K562 (cell line): ENCODE results near the gene HMX3. TPM values are rescaled to one million over a fixed set of nuclear protein-coding genes. Genes with fewer than 3 reads are reported as not detected.

Source experiments
- CEBPG ChIP-seq, 3 experiments: fragments of 200-800 bp in 1 of 3; sonication (Bioruptor generic) in 1 of 3; sonication (generic) in 1 of 3; formaldehyde crosslinking in 1 of 3; IDR thresholded peaks in 2 of 3; conservative IDR thresholded peaks in 1 of 3; 2 replicates each; pipeline versions ENCODE4 v1.6.1 to v1.8.0; 2016 to 2022; ENCODE audit warnings: missing compliant biosample characterization in 2 of 3, missing genetic modification characterization in 2 of 3, mild to moderate bottlenecking in 1 of 3, missing genetic modification reagents in 1 of 3
- FUS ChIP-seq: fragments of 200-400 bp; formaldehyde crosslinking; optimal IDR thresholded peaks from 2 replicates; pipeline ENCODE3; 2017; ENCODE audit warnings: low read depth, low read length
- MGA ChIP-seq: fragments of 450-650 bp; IDR thresholded peaks from 2 replicates; pipeline ENCODE4 v1.6.1; 2016; ENCODE audit warnings: mild to moderate bottlenecking, moderate library complexity
- MYC ChIP-seq, 2 experiments: fragments of 250-450 bp in 1 of 2; sonication (Bioruptor Pico) in 1 of 2; IDR thresholded peaks; 2 replicates each; pipeline versions ENCODE4 v1.5.1 to v1.6.1; 2012 to 2021; ENCODE audit warnings: low read depth in 2 of 2, borderline replicate concordance in 1 of 2, improper control_type of control experiment in 1 of 2, low read length in 1 of 2, mild to moderate bottlenecking in 1 of 2, moderate library complexity in 1 of 2
- PBX2 ChIP-seq, 2 experiments: IDR thresholded peaks in 1 of 2; conservative IDR thresholded peaks in 1 of 2; 2 replicates each; pipeline ENCODE4 v1.6.1; 2016; ENCODE audit warnings: low read depth in 2 of 2, mild to moderate bottlenecking in 1 of 2, missing compliant biosample characterization in 1 of 2, missing genetic modification characterization in 1 of 2, moderate library complexity in 1 of 2
- SFPQ ChIP-seq: fragments of 200-400 bp; formaldehyde crosslinking; IDR thresholded peaks from 2 replicates; pipeline ENCODE4 v1.6.1; 2017; ENCODE audit warnings: mild to moderate bottlenecking, low read depth, low read length, moderate library complexity
- ZNF644 ChIP-seq: fragments of 200-800 bp; sonication (Bioruptor generic); IDR thresholded peaks from 2 replicates; pipeline ENCODE4 v1.6.1; 2016; ENCODE audit warnings: low read depth, missing genetic modification characterization, missing compliant biosample characterization
- polyA plus RNA-seq, 8 experiments: library from polyadenylated mRNA; depleted of rRNA in 4 of 8; stranded (reverse) in 5 of 8; unstranded in 3 of 8; fragments of >200 nt; fragmentation: Nextera tagmentation in 2 of 8; fragmentation: Illumina TruSeq in 1 of 8; extraction: Ambion mirVana in 2 of 8; extraction: Trizol in 1 of 8; gene quantifications; 2 replicates each; pipeline versions ENCODE4 v1.2.1 to v1.2.3, GENCODE V29; 2011 to 2014; ENCODE audit warnings: inconsistent platforms in 1 of 8, missing spikeins in 1 of 8
- total RNA-seq, 7 experiments: library from RNA; depleted of rRNA in 6 of 7; stranded (reverse); fragments of >200 nt in 6 of 7; fragmentation: Illumina TruSeq in 2 of 7; extraction: Trizol in 2 of 7; gene quantifications; 2 replicates each; pipeline versions ENCODE4 v1.2.1 to v1.2.3, GENCODE V29; 2011 to 2021; ENCODE audit warnings: low replicate concordance in 1 of 7

Gene HMX3
- total and polyA plus RNA-seq, 9 of the 15 experiments (the other 6 are each of a cell fraction or from before 2014, with no cell fraction given), result 0.55 to 43.5 (median 7.4) TPM; not detected in 2

- peak; percentile 33; the same call in 1 of the 2 replicates for TF ChIP-seq MGA
- peak; percentile 34; the same call in 1 of the 2 replicates for TF ChIP-seq MYC (IDR thresholded peaks at IDR 0.05; ENCODE audit: low read depth, low read length)
- TF ChIP-seq MYC (CRISPR knock-in tag; IDR thresholded peaks at IDR 0.05; ENCODE audit: borderline replicate concordance, low read depth), result no peak
- TF ChIP-seq FUS, result no peak
- 0 out of 2 replicates have a peak, but pooled peaks have one; percentile 78 for TF ChIP-seq ZNF644 (tag)
- no peak for TF ChIP-seq SFPQ
- no peak for TF ChIP-seq CEBPG (CRISPR knock-in tag; IDR thresholded peaks at IDR 0.05)
- TF ChIP-seq CEBPG (tag; conservative IDR thresholded peaks at IDR 0.05 in 1 of 2, IDR thresholded peaks at IDR 0.05 in 1 of 2), result no peak
- no peak for TF ChIP-seq PBX2 (CRISPR knock-in tag; IDR thresholded peaks at IDR 0.05; ENCODE audit: low read depth)
- TF ChIP-seq PBX2 (tag; conservative IDR thresholded peaks at IDR 0.05; ENCODE audit: low read depth), result peak; percentile 97
Observed at GRCh38 chr10:123154092-123154710, 18.4 kb downstream of the HMX3 start, which contains the start of gene BUB3 (continued).
